ENCODE results near the gene KRT16.
A peak's percentile ranks its signal among the peaks of the same experiment; 100 is the strongest.
"Not testable (repeated sequence)": the region's sequence is repeated elsewhere in the genome, so short reads cannot be mapped to it uniquely, and the experiment has no call there.

The KRT16 gene

DNA sequence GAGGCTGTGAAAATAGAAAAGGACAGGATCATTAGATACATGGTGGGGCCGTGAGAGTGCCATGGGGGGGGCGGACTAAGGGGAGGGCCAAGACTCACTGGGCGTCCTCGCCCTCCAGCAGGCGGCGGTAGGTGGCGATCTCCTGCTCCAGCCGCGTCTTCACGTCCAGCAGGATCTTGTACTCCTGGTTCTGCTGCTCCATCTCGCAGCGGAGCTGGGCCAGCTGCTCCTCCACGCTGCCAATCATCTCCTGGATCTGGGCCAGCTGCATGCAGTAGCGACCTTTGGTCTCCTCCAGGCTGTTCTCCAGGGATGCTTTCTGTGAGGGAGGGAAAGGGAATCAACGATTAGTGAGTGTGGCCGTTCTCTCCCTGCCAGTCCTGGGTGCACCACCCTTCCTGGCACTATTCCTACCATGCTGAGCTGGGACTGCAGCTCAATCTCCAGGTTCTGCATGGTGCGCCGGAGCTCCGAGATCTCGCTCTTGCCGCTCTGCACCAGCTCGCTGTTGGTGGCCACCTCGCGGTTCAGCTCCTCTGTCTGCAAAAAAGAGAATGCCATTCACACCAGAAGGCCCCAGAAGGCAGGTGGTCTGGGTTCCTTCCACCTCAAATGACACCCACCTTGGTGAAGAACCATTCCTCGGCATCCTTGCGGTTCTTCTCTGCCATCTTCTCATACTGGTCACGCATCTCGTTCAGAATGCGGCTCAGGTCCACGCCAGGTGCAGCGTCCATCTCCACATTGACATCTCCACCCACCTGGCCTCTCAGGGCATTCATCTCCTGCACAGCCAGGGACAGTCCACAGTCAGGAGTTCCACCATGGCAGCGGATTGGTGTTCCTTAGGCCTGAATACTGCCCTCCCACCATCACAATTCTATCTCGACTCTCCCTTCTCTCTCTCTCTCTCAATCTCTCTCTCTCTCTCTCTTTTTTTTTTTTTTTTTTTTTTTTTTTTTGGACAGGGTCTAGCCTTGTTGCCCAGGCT lies 29.1 kb downstream of the KRT16 start:
- no peak for DNase-seq (ENCODE audit: low read depth)

- DNase-seq (ENCODE audit: low read depth) = not testable (repeated sequence)
These were observed 30.3 kb downstream of the KRT16 start for GRCh38 chr17:41582061-41582968.

- DNase-seq (ENCODE audit: low read depth) = no peak
These were observed 31.1 kb downstream of the KRT16 start for GRCh38 chr17:41581366-41582060.

GRCh38 chr17:41580687-41581365 lies 31.7 kb downstream of the KRT16 start:
- no peak for DNase-seq (ENCODE audit: low read depth)

GRCh38 chr17:41580244-41580575 lies 32.4 kb downstream of the KRT16 start:
- DNase-seq (ENCODE audit: low read depth) = no peak

- DNase-seq (ENCODE audit: low read depth) = peak; percentile 28
These were observed 32.9 kb downstream of the KRT16 start for GRCh38 chr17:41579484-41580243.

DNA sequence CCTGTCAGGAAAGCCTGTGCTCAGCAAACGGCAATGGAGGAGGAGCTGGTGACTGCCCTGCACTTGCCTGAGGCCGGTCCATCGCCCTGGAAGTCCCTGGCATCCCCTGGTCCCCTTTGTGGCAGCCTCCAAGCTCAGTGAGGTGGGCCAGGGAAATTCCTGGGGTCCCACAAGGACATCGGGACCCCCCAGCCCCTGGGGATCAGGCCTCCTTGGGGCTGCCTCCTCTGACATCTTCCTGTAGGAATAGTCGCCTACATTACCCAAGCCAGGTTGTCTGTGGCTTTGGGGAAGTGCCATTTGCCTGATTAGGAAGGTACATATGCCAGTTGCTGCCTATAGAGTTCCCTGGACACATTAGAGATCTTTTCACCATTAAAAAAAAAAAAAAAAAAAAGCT lies 33.6 kb downstream of the KRT16 start:
- no peak for DNase-seq (ENCODE audit: low read depth)

DNA sequence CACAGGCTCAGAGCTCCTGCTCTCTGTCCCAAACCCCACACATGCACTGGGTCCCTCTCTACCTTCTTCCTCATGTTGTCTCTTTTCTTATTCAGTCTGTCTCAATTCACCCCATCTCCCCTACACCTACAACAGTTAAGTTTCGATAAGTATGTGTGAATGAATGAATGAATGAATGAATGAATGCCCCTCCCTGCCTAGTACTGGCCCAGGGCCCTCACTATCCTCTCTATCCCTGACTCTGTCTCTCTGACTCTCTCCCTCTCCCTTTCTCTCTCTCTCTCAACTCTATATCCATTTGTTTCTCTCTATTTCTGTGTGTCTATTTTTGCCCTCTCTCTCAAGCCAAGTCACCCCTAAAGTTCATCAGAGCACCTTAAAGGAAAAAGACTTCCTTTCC lies 34.0 kb downstream of the KRT16 start:
- no peak for DNase-seq (ENCODE audit: low read depth)

DNA sequence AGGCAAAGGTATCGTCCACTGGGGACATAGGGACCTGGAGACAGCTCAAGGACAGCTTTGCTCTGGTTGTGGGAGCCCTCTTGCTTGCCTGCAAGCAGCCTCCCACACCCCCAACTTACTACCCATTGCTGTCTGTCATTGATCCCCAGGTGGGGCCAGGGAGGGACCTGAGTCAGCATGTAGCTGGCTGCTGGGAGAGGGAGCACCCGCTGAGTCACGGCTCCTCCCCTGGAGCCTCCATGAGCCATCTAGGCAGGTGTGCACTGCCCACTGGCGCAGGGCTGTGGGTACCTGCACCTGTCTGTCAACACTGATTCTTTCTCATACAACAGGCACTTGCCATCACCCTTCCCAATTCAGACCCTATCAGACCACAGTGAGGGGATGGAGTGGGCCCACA lies 35.8 kb downstream of the KRT16 start:
- not testable (repeated sequence) for DNase-seq (ENCODE audit: low read depth)

- no peak for DNase-seq (ENCODE audit: low read depth)
These were observed 37.2 kb downstream of the KRT16 start for GRCh38 chr17:41575336-41575735.

DNA sequence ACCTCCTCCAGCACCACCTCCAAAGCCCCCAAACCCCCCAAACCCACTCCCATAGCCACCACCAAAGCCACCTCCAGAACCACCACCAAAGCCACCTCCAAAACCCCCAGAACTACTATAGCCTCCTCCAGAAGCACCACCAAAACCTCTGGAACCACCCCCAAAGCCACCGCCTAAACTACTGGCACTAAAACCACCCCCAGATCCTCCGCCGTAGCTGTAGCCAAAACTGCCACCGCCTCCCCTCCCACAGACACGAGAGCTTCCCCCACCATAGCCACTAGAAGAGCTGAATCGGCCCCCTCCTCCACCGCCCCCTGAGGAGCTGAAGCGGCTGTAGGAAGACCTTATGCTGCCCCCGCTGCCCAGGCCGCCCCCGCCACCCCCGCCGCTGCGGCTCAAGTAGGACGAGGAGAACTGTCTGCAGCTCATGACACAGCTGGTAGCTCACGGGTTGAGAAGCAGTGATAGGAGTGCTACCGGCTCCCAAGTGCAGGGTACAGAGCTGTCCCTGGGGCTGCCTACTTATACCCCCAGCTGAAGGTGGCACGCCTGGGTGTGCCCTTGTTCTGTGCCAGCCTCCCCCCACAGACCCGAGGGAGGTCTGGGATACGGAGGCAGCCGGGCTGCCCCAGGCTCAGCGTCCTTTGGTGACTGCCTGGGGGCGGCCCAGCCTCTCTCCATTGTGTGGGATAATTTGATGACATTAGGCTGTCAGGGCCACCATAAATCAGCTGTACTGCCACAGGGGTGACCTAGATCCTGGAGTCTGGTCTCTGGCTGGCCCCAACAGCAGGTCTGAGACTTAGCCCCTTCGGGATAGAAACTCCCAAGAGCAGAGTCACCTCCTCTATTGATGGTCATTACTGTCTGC lies 40.8 kb downstream of the KRT16 start, which contains the start of gene KRT9:
Gene KRT9 (minus strand): TSS at position 499 of the 874 bp plus-strand sequence. CDS start 67 bp downstream, at position 432.
- no peak for DNase-seq (ENCODE audit: low read depth)

DNA sequence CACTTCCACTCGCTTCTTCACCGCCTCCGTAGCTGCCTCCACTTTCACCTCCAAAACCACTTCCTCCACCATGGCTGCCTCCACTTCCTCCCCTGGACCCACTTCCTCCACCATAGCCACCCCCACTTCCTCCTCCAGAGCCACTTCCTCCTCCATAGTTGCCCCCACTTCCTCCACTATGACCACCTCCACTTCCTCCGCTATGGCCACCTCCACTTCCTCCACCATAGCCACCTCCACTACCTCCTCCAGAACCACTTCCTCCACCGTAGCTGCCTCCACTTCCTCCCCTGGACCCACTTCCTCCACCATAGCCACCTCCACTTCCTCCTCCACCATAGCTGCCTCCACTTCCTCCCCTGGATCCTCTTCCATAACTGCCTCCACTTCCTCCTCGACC lies 45.2 kb downstream of the KRT16 start:
- DNase-seq (ENCODE audit: low read depth) = no peak

DNA sequence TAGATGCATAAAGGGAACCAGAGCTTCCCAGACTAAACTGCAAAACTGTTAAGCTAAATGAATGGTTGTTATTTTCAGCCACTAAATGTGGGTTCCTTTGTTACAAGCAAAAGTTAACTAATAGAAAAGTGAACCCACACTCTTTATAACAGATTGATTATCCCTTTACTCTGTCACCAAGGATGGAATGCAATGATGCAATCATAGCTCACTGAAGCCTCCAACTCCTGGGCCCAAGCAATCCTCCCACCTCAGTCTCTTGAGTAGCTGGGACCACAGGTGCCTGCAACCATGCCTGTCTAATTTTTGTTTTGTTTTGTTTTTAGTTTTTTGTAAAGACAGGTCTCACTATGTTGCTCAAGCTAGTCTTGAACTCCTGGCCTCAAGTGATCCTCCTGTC lies 47.2 kb downstream of the KRT16 start:
- no peak for DNase-seq (ENCODE audit: low read depth)

GRCh38 chr17:41563607-41564170 lies 48.9 kb downstream of the KRT16 start:
- no peak for DNase-seq (ENCODE audit: low read depth)

GRCh38 chr17:41561554-41561953 lies 51.0 kb downstream of the KRT16 start:
- no peak for DNase-seq (ENCODE audit: low read depth)

Data from GM04503 (cell line).